ENCODE results near the gene RERE. TPM values are rescaled to one million over a fixed set of nuclear protein-coding genes. Genes with fewer than 3 reads are reported as not detected.
A peak's percentile ranks its signal among the peaks of the same experiment; 100 is the strongest.

The RERE gene
- total RNA-seq, 6 experiments from 2014 or later: 36.5 to 41.6 (median 37.5) TPM

DNA sequence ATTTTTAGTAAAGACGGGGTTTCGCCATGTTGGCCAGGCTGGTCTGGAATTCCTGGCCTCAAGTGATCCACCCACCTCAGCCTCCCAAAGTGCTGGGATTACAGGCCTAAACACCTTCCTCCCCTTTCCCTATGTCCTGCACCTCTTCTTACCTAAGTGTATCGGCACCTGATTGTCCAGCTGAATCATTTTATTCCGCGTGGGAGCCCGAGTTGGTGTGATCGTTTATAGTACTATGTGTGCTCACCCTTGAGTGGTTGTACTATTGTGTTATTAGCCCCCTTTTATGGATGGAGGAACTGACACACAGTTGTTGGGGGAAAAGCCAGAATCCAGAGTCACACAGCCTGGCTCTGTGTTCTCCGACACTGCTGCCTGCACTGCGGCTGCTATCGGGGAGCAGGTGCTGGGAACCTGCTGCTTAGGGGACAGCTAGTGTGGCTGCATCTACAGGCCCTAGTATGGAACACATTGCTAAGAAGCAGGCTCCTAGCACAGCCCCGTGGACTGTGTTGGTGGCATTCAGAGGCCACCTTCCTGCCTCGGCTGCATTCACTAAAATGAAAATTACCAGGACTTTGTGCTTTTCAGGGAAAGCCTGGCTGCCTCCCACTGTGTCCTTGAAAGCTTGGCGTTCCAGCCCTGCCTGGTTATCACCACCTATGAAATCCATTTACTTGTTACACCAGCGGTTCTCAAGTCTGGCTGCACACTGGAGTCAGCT lies 39.4 kb upstream of the RERE start:
- Mint-ChIP-seq H3K36me3 (ENCODE audit: low read depth) (peaks cover 38% of the 10 kb centered on the region), H3K4me1 (ENCODE audit: low read depth) (peaks cover 39% of the 10 kb centered on the region), H3K27me3 (ENCODE audit: insufficient read depth) (no peaks in the 10 kb centered on the region; the same call in 1 of the 2 replicates), H3K9me3 (no peaks in the 10 kb centered on the region), H3K4me3 (no peak overlapping the region), H3K27ac (no peak overlapping the region)
- TF ChIP-seq, protein P1, sequence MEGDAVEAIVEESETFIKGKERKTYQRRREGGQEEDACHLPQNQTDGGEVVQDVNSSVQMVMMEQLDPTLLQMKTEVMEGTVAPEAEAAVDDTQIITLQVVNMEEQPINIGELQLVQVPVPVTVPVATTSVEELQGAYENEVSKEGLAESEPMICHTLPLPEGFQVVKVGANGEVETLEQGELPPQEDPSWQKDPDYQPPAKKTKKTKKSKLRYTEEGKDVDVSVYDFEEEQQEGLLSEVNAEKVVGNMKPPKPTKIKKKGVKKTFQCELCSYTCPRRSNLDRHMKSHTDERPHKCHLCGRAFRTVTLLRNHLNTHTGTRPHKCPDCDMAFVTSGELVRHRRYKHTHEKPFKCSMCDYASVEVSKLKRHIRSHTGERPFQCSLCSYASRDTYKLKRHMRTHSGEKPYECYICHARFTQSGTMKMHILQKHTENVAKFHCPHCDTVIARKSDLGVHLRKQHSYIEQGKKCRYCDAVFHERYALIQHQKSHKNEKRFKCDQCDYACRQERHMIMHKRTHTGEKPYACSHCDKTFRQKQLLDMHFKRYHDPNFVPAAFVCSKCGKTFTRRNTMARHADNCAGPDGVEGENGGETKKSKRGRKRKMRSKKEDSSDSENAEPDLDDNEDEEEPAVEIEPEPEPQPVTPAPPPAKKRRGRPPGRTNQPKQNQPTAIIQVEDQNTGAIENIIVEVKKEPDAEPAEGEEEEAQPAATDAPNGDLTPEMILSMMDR (IDR thresholded peaks at IDR 0.05): no peak
- DNase-seq: no peak

DNA sequence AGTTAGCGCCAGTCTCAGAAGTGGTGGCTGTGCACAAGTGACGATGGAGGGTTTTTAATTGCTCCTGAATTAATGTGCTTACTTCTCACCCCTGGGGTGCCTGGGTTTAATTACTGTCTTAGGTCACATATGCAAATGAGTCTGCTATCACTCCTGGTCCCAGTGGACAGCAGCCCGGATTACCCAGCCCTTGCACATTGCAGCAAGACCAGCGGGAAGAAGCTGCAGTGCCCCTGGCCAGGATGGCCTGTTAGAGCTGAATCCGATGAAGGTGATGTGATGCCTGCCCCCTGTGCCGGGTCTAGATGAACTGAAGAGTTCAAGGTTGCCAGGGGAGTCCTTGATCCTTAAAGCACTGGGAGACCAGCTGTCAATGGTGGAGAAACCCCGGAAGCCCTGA lies 36.8 kb upstream of the RERE start:
- Mint-ChIP-seq H3K27ac (no peak overlapping the region), H3K27me3 (ENCODE audit: insufficient read depth) (peaks cover 3% of the 10 kb centered on the region; the same call in 1 of the 2 replicates), H3K4me1 (ENCODE audit: low read depth) (peaks cover 20% of the 10 kb centered on the region), H3K4me3 (no peak overlapping the region), H3K9me3 (no peaks in the 10 kb centered on the region), H3K36me3 (ENCODE audit: low read depth) (peaks cover 19% of the 10 kb centered on the region)
- TF ChIP-seq, protein P1 (IDR thresholded peaks at IDR 0.05): no peak
- no peak for DNase-seq

- Mint-ChIP-seq H3K4me1 (ENCODE audit: low read depth) (peaks cover 4% of the 10 kb centered on the region; the same call in 1 of the 2 replicates), H3K27me3 (ENCODE audit: insufficient read depth) (peaks cover 5% of the 10 kb centered on the region; the same call in 1 of the 2 replicates)
- TF ChIP-seq, protein P1 (IDR thresholded peaks at IDR 0.05): no peak
These were observed 33.6 kb upstream of the RERE start for GRCh38 chr1:8851060-8851459.

GRCh38 chr1:8848663-8849386 lies 31.4 kb upstream of the RERE start:
- peaks cover 18% of the 10 kb centered on the region for H3K27me3 Mint-ChIP-seq (ENCODE audit: insufficient read depth)
- no peaks in the 10 kb centered on the region; the same call in 1 of the 2 replicates for H3K9me3 Mint-ChIP-seq
- H3K36me3 Mint-ChIP-seq (ENCODE audit: low read depth): no peaks in the 10 kb centered on the region
- H3K4me1 Mint-ChIP-seq (ENCODE audit: low read depth): peaks cover 13% of the 10 kb centered on the region; the same call in 1 of the 2 replicates
- TF ChIP-seq, protein P1 (IDR thresholded peaks at IDR 0.05): peak; percentile 98
- peak; percentile 83 for DNase-seq
- H3K27ac Mint-ChIP-seq: no peak overlapping the region
- H3K4me3 Mint-ChIP-seq: no peak overlapping the region

More at GRCh38 chr1:8851060-8851459, 33.6 kb upstream of the RERE start:
- no peak for DNase-seq
- Mint-ChIP-seq H3K4me3 (no peak overlapping the region), H3K27ac (no peak overlapping the region), H3K9me3 (no peaks in the 10 kb centered on the region), H3K36me3 (ENCODE audit: low read depth) (peaks cover 2% of the 10 kb centered on the region; the same call in 1 of the 2 replicates)

GRCh38 chr1:8847990-8848389 lies 30.6 kb upstream of the RERE start:
- Mint-ChIP-seq H3K4me1 (ENCODE audit: low read depth) (peaks cover 16% of the 10 kb centered on the region; the same call in 1 of the 2 replicates), H3K4me3 (no peak overlapping the region), H3K27ac (no peak overlapping the region), H3K36me3 (ENCODE audit: low read depth) (peaks cover 1% of the 10 kb centered on the region), H3K9me3 (peaks cover 3% of the 10 kb centered on the region; the same call in 1 of the 2 replicates), H3K27me3 (ENCODE audit: insufficient read depth) (peaks cover 18% of the 10 kb centered on the region)
- TF ChIP-seq, protein P1 (IDR thresholded peaks at IDR 0.05): no peak
- DNase-seq: no peak

Data from HFFc6 (cell line).